ENCODE data around the gene DIAPH2.

The DIAPH2 gene

DNA sequence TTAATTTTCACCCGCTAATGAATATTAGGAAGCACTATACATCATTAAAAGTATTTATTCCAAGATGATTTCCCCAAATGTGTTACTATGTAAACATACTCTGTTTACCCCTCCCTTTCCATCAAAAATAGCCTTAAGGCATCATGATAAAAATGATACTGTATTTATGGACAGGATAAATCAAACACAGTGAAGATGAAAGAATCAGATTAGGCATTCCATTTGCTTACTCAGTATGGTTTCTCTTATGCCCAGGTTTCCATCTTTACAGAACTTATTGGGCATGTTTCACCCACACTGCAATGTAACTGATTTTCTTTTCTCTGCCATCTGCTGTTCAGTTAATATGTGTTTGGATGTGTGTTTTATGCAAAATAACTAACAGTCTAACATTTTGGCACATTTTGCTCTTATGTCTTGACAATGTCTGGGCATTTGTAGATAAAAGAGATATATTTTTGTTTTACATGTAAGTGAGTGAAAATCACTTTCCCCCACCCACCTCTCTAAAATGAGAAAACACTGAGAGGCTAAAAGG, 644.3 kb downstream of the DIAPH2 start:
- TF ChIP-seq CTCF (IDR thresholded peaks at IDR 0.05), result no peak
- no peaks in the 10 kb centered on the region for H3K27me3 Mint-ChIP-seq (ENCODE audit: low read depth, poor library complexity)
- no peak for DNase-seq
- H3K4me1 Mint-ChIP-seq, result peaks cover 6% of the 10 kb centered on the region
- H3K27ac Mint-ChIP-seq, result no peak overlapping the region
- peaks cover 4% of the 10 kb centered on the region for H3K36me3 Mint-ChIP-seq (ENCODE audit: low read depth)
- no peaks in the 10 kb centered on the region for H3K9me3 Mint-ChIP-seq
- H3K4me3 Mint-ChIP-seq, result no peak overlapping the region

DNA sequence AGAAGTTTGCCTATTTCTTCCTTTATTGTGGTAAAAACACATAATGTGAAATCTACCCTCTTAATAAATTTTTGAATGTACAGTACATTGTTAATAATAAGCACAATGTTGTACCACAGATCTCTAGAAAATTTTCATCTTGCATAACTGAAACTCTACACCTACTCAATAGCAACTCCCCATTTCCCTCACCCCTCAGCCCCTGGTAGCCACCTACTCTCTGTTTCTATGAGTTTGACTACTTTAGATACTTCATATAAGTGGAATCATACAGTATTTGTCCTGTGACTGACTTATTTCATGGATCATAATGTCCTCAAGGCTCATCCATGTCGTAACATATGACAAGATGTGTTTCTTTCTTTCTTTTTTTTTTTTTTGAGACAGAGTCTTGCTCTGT, 645.5 kb downstream of the DIAPH2 start:
- H3K4me1 Mint-ChIP-seq, result peaks cover 6% of the 10 kb centered on the region
- H3K27me3 Mint-ChIP-seq (ENCODE audit: low read depth, poor library complexity), result no peaks in the 10 kb centered on the region

GRCh38 chrX:97332963-97333362, 648.3 kb downstream of the DIAPH2 start:
- H3K4me3 Mint-ChIP-seq, result no peak overlapping the region
- H3K27ac Mint-ChIP-seq, result no peak overlapping the region
- no peak for DNase-seq

More for the DNA sequence above, 645.5 kb downstream of the DIAPH2 start:
- DNase-seq, result no peak
- Mint-ChIP-seq H3K36me3 (ENCODE audit: low read depth) (no peaks in the 10 kb centered on the region), H3K4me3 (no peak overlapping the region), H3K27ac (no peak overlapping the region), H3K9me3 (no peaks in the 10 kb centered on the region)
- TF ChIP-seq CTCF (IDR thresholded peaks at IDR 0.05), result no peak

GRCh38 chrX:97334850-97335249, 650.2 kb downstream of the DIAPH2 start:
- H3K27me3 Mint-ChIP-seq (ENCODE audit: low read depth, poor library complexity), result no peaks in the 10 kb centered on the region
- DNase-seq, result no peak
- no peaks in the 10 kb centered on the region for H3K36me3 Mint-ChIP-seq (ENCODE audit: low read depth)
- H3K4me3 Mint-ChIP-seq, result no peak overlapping the region
- H3K9me3 Mint-ChIP-seq, result no peaks in the 10 kb centered on the region
- TF ChIP-seq CTCF (IDR thresholded peaks at IDR 0.05), result no peak
- H3K4me1 Mint-ChIP-seq, result peaks cover 6% of the 10 kb centered on the region
- H3K27ac Mint-ChIP-seq, result no peak overlapping the region

More at GRCh38 chrX:97332963-97333362, 648.3 kb downstream of the DIAPH2 start:
- H3K27me3 Mint-ChIP-seq (ENCODE audit: low read depth, poor library complexity), result no peaks in the 10 kb centered on the region
- no peaks in the 10 kb centered on the region for H3K36me3 Mint-ChIP-seq (ENCODE audit: low read depth)
- no peak for TF ChIP-seq CTCF (IDR thresholded peaks at IDR 0.05)
- peaks cover 6% of the 10 kb centered on the region for H3K4me1 Mint-ChIP-seq
- no peaks in the 10 kb centered on the region for H3K9me3 Mint-ChIP-seq

- no peaks in the 10 kb centered on the region for H3K4me1 Mint-ChIP-seq
- H3K9me3 Mint-ChIP-seq, result no peaks in the 10 kb centered on the region
- H3K36me3 Mint-ChIP-seq (ENCODE audit: low read depth), result no peaks in the 10 kb centered on the region
- H3K27ac Mint-ChIP-seq, result no peak overlapping the region
- no peak for DNase-seq
- TF ChIP-seq CTCF (IDR thresholded peaks at IDR 0.05), result no peak
- no peak overlapping the region for H3K4me3 Mint-ChIP-seq
- no peaks in the 10 kb centered on the region for H3K27me3 Mint-ChIP-seq (ENCODE audit: low read depth, poor library complexity)
Measured at GRCh38 chrX:97344724-97345123, 660.1 kb downstream of the DIAPH2 start.

GRCh38 chrX:97358941-97359340, 674.3 kb downstream of the DIAPH2 start:
- H3K27me3 Mint-ChIP-seq (ENCODE audit: low read depth, poor library complexity), result no peaks in the 10 kb centered on the region
- DNase-seq, result no peak
- H3K4me1 Mint-ChIP-seq, result peaks cover 15% of the 10 kb centered on the region
- no peak for TF ChIP-seq CTCF (IDR thresholded peaks at IDR 0.05)
- no peaks in the 10 kb centered on the region for H3K9me3 Mint-ChIP-seq
- H3K36me3 Mint-ChIP-seq (ENCODE audit: low read depth), result no peaks in the 10 kb centered on the region
- H3K27ac Mint-ChIP-seq, result no peak overlapping the region
- H3K4me3 Mint-ChIP-seq, result no peak overlapping the region

Measured in nephron progenitor cell (in vitro differentiated cells).